ENCODE results near the gene SVIP.

DNA sequence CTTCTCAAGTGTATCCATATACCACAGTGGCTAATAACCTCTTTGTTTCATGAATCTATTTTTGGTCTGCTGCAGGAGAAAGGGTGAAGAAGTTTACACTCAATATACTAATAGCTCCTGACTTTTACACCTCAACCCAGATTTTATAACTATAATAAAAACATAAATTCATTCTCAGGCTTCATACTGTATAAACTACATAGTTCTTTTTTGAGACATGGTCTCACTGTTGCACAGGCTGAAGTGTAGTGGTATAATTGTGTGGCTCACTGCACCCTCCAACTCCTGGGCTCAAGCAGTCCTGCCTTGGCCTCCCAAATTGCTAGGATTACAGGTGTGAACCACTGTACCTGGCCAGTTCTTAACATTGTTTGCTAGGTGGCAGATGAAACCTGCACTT is 48.4 kb upstream of the SVIP start:
- TF ChIP-seq EP300 (conservative IDR thresholded peaks at IDR 0.05; ENCODE audit: poor library complexity, severe bottlenecking) (no peak), POLR2AphosphoS5 (IDR thresholded peaks at IDR 0.05) (no peak), EZH2 (IDR thresholded peaks at IDR 0.05; ENCODE audit: borderline replicate concordance, insufficient read depth, low read length, poor library complexity, severe bottlenecking) (no peak), RAD21 (conservative IDR thresholded peaks at IDR 0.05) (no peak), MXI1 (conservative IDR thresholded peaks at IDR 0.05; ENCODE audit: poor library complexity, severe bottlenecking) (no peak), TAF1 (IDR thresholded peaks at IDR 0.05; ENCODE audit: low read depth) (no peak)
- TF ChIP-seq, protein P1, sequence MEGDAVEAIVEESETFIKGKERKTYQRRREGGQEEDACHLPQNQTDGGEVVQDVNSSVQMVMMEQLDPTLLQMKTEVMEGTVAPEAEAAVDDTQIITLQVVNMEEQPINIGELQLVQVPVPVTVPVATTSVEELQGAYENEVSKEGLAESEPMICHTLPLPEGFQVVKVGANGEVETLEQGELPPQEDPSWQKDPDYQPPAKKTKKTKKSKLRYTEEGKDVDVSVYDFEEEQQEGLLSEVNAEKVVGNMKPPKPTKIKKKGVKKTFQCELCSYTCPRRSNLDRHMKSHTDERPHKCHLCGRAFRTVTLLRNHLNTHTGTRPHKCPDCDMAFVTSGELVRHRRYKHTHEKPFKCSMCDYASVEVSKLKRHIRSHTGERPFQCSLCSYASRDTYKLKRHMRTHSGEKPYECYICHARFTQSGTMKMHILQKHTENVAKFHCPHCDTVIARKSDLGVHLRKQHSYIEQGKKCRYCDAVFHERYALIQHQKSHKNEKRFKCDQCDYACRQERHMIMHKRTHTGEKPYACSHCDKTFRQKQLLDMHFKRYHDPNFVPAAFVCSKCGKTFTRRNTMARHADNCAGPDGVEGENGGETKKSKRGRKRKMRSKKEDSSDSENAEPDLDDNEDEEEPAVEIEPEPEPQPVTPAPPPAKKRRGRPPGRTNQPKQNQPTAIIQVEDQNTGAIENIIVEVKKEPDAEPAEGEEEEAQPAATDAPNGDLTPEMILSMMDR (IDR thresholded peaks at IDR 0.05; ENCODE audit: poor library complexity, severe bottlenecking), result no peak
- TF ChIP-seq, protein P2, sequence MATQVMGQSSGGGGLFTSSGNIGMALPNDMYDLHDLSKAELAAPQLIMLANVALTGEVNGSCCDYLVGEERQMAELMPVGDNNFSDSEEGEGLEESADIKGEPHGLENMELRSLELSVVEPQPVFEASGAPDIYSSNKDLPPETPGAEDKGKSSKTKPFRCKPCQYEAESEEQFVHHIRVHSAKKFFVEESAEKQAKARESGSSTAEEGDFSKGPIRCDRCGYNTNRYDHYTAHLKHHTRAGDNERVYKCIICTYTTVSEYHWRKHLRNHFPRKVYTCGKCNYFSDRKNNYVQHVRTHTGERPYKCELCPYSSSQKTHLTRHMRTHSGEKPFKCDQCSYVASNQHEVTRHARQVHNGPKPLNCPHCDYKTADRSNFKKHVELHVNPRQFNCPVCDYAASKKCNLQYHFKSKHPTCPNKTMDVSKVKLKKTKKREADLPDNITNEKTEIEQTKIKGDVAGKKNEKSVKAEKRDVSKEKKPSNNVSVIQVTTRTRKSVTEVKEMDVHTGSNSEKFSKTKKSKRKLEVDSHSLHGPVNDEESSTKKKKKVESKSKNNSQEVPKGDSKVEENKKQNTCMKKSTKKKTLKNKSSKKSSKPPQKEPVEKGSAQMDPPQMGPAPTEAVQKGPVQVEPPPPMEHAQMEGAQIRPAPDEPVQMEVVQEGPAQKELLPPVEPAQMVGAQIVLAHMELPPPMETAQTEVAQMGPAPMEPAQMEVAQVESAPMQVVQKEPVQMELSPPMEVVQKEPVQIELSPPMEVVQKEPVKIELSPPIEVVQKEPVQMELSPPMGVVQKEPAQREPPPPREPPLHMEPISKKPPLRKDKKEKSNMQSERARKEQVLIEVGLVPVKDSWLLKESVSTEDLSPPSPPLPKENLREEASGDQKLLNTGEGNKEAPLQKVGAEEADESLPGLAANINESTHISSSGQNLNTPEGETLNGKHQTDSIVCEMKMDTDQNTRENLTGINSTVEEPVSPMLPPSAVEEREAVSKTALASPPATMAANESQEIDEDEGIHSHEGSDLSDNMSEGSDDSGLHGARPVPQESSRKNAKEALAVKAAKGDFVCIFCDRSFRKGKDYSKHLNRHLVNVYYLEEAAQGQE (IDR thresholded peaks at IDR 0.05; ENCODE audit: borderline replicate concordance), result no peak

Measured in neural cell (in vitro differentiated cells).